ENCODE results near the gene NEU3. TPM values are rescaled to one million over a fixed set of nuclear protein-coding genes. Genes with fewer than 3 reads are reported as not detected.

The NEU3 gene
- total RNA-seq, 1 experiment from 2014 or later: 12.5 TPM

GRCh38 chr11:75014129-75014528, 25.4 kb downstream of the NEU3 start:
- BruUV-seq (replicated peaks): no TSS peak
- no peaks in the 10 kb centered on the region for H3K9me2 ChIP-seq (ENCODE audit: insufficient read depth)
- POLR2A ChIA-PET: no interaction called here
- H3K36me3 ChIP-seq (ENCODE audit: control insufficient read depth in 1 of 2, insufficient read depth in 2 of 2, low read length in 2 of 2): peaks cover 0 to 5% of the 10 kb centered on the region in 2 experiments; a peak in 1 of 4 replicates
- H3K4me2 ChIP-seq (ENCODE audit: low read length): no peak overlapping the region
- H4K20me1 ChIP-seq (ENCODE audit: insufficient read depth): no peaks in the 10 kb centered on the region
- H3K4me3 ChIP-seq (replicated peaks in 1 of 2; ENCODE audit: low read depth in 1 of 2, low read length in 2 of 2): no peak overlapping the region
- H3K27ac ChIP-seq (ENCODE audit: low read depth, low read length): no peak overlapping the region
- ATAC-seq (0 out of 2 replicates have a peak, but pooled peaks have one; percentile 32), DNase-seq (ENCODE audit: low read depth, low spot score) (no peak)
- H3K27me3 ChIP-seq (ENCODE audit: insufficient read depth, low read length): no peaks in the 10 kb centered on the region
- no peak overlapping the region for H2AFZ ChIP-seq (ENCODE audit: low read depth, low read length, poor library complexity, severe bottlenecking)
- no peaks in the 10 kb centered on the region for H3K4me1 ChIP-seq (ENCODE audit: control insufficient read depth in 1 of 2, insufficient read depth in 2 of 2, low read length in 2 of 2)
- RAD21 ChIA-PET (ENCODE audit: low non-redundant PET in 1 of 2, low total read pairs in 2 of 2, uncharacterized antibody in 2 of 2, unreplicated experiment in 2 of 2): interaction anchor here in 1 of 2 experiments (0.9 kb wide), 1 partner anchor 25 kb away, joined by 3 read pairs; the partner anchor contains the start of gene NEU3
- H3K79me2 ChIP-seq (ENCODE audit: insufficient read depth, low read length): no peaks in the 10 kb centered on the region
- no peaks in the 10 kb centered on the region for H3K9me3 ChIP-seq (ENCODE audit: control insufficient read depth in 1 of 2, insufficient read depth in 1 of 2, low read depth in 1 of 2, low read length in 2 of 2)
- H3K9ac ChIP-seq (ENCODE audit: low read length): no peak overlapping the region
- CTCF ChIA-PET: interaction anchor here (0.8 to 1.8 kb wide), 4 partner anchors 9 to 235 kb away, joined by 3 to 11 read pairs (median 4); no protein-coding TSS in a partner anchor
- intact Hi-C loops (cut with micrococcal nuclease): no loop called here
- no peak for TF ChIP-seq POLR2AphosphoS5 (IDR thresholded peaks at IDR 0.05; ENCODE audit: low read depth, low read length)
- no peak for TF ChIP-seq MAX (IDR thresholded peaks at IDR 0.05)
- no peak for TF ChIP-seq ATF3 (IDR thresholded peaks at IDR 0.05)
- TF ChIP-seq CBX3 (IDR thresholded peaks at IDR 0.05; ENCODE audit: low read depth): no peak
- no peak for TF ChIP-seq SIN3A (IDR thresholded peaks at IDR 0.05; ENCODE audit: low read depth)
- TF ChIP-seq SP1 (IDR thresholded peaks at IDR 0.05; ENCODE audit: low read depth): no peak
- TF ChIP-seq JUND (IDR thresholded peaks at IDR 0.05): no peak
- no peak for TF ChIP-seq POLR2A (IDR thresholded peaks at IDR 0.05; ENCODE audit: borderline replicate concordance, extremely low read depth, insufficient read depth, insufficient read length)
- no peak for TF ChIP-seq CTCF (IDR thresholded peaks at IDR 0.05 in 2 of 3, conservative IDR thresholded peaks at IDR 0.05 in 1 of 3; ENCODE audit: borderline replicate concordance in 1 of 3, insufficient read depth in 1 of 3, low read depth in 2 of 3, low read length in 2 of 3)
- TF ChIP-seq REST (IDR thresholded peaks at IDR 0.05; ENCODE audit: low read depth): no peak
- no peak for TF ChIP-seq TCF7L2 (IDR thresholded peaks at IDR 0.05; ENCODE audit: borderline replicate concordance, extremely low read depth, insufficient read depth, insufficient read length)
- TF ChIP-seq FOSL1 (IDR thresholded peaks at IDR 0.05; ENCODE audit: low read depth): no peak
- TF ChIP-seq EZH2 (IDR thresholded peaks at IDR 0.05): no peak
- no peak for TF ChIP-seq CEBPB (IDR thresholded peaks at IDR 0.05; ENCODE audit: low read depth)
- no peak for TF ChIP-seq EGR1 (IDR thresholded peaks at IDR 0.05; ENCODE audit: low read depth)
- TF ChIP-seq YY1 (IDR thresholded peaks at IDR 0.05; ENCODE audit: extremely low read depth, insufficient replicate concordance, low read depth, low read length): no peak
- TF ChIP-seq ELF1 (IDR thresholded peaks at IDR 0.05; ENCODE audit: borderline replicate concordance, low read depth): no peak
- TF ChIP-seq ZBTB33 (IDR thresholded peaks at IDR 0.05; ENCODE audit: extremely low read depth, insufficient replicate concordance, low read length): no peak
- no peak for TF ChIP-seq SRF (IDR thresholded peaks at IDR 0.05; ENCODE audit: low read depth)
